HG03571 (cell line): ENCODE data around the gene NDUFS7.

Experiments
- ATAC-seq: cut with Tn5 transposase; IDR thresholded peaks from one replicate; pipeline ENCODE4 v1.9.1; 2021; ENCODE audit not compliant: unreplicated experiment

The NDUFS7 gene

GRCh38 chr19:1384478-1385110 is 887 bp downstream of the NDUFS7 start:
- ATAC-seq = no peak

- ATAC-seq = no peak
Observed at GRCh38 chr19:1385816-1386215, 2.1 kb downstream of the NDUFS7 start.

GRCh38 chr19:1386945-1387683 is 3.4 kb downstream of the NDUFS7 start:
- no peak for ATAC-seq

- no peak for ATAC-seq
Observed at GRCh38 chr19:1387684-1388636, 4.3 kb downstream of the NDUFS7 start.

- ATAC-seq = no peak
Observed at GRCh38 chr19:1388637-1389026, 4.9 kb downstream of the NDUFS7 start.

GRCh38 chr19:1389033-1389940 is 5.6 kb downstream of the NDUFS7 start:
- no peak for ATAC-seq

GRCh38 chr19:1390890-1391423 is 7.2 kb downstream of the NDUFS7 start:
- ATAC-seq = no peak

GRCh38 chr19:1392407-1392806 is 8.7 kb downstream of the NDUFS7 start:
- ATAC-seq = no peak

- ATAC-seq = no peak
Observed at GRCh38 chr19:1392939-1393530, 9.3 kb downstream of the NDUFS7 start.

GRCh38 chr19:1393841-1394240 is 10.1 kb downstream of the NDUFS7 start:
- ATAC-seq = no peak

GRCh38 chr19:1394252-1395193 is 10.8 kb downstream of the NDUFS7 start:
- no peak for ATAC-seq

- ATAC-seq = no peak
Observed at GRCh38 chr19:1395194-1396018, 11.7 kb downstream of the NDUFS7 start.

- no peak for ATAC-seq
Observed at GRCh38 chr19:1396019-1396767, 12.5 kb downstream of the NDUFS7 start.

GRCh38 chr19:1396768-1397679 is 13.3 kb downstream of the NDUFS7 start:
- no peak for ATAC-seq

- no peak for ATAC-seq
Observed at GRCh38 chr19:1397838-1398237, 14.1 kb downstream of the NDUFS7 start.

GRCh38 chr19:1399079-1399478 is 15.4 kb downstream of the NDUFS7 start:
- no peak for ATAC-seq
